ENCODE data around the gene ZBTB40. TPM values are rescaled to one million over a fixed set of nuclear protein-coding genes. Genes with fewer than 3 reads are reported as not detected.

The ZBTB40 gene
- total and polyA plus RNA-seq, 2 of the 13 experiments (the other 11 are each of a cell fraction or from before 2014, with no cell fraction given) = 8.8 to 16.5 TPM

DNA sequence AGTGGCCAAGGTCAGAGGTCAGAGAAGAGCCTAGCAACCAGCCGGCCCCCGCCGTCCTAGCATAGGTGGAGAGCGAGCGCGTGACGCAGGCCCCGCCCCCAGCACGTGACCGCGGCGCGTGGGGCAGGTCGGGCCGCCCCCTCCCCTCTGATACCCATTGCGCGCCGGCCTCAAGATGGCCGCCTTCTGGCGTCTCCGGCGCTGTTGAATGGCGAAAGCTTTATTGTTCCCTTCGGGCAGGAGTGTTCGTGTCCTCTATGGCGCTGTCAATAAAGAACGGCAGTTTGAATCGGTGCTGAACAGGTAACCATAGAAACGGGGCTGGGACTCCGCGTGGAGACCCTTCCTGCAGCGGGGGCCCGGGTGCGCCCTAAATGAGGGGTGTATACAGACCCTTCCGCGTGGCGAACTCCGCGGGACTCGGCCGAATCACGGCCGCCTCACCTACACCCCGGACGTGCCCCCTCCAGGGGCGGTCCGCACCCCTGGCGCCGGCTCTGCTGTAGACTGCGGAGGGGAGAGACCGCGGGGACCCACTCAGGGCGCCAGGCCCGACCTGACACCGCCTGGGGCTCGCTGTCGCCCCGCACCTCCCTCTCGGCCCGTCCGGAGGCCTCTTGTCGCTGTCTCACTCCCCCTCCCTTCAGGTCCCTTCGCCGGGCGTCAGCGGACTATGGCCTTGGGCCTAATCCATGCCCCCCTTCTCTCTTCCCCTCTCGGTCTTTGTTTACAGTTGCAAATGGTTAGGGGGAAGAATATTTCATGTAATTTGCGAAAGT lies at the start of gene ZBTB40 (continued):
- TF ChIP-seq, protein P1, sequence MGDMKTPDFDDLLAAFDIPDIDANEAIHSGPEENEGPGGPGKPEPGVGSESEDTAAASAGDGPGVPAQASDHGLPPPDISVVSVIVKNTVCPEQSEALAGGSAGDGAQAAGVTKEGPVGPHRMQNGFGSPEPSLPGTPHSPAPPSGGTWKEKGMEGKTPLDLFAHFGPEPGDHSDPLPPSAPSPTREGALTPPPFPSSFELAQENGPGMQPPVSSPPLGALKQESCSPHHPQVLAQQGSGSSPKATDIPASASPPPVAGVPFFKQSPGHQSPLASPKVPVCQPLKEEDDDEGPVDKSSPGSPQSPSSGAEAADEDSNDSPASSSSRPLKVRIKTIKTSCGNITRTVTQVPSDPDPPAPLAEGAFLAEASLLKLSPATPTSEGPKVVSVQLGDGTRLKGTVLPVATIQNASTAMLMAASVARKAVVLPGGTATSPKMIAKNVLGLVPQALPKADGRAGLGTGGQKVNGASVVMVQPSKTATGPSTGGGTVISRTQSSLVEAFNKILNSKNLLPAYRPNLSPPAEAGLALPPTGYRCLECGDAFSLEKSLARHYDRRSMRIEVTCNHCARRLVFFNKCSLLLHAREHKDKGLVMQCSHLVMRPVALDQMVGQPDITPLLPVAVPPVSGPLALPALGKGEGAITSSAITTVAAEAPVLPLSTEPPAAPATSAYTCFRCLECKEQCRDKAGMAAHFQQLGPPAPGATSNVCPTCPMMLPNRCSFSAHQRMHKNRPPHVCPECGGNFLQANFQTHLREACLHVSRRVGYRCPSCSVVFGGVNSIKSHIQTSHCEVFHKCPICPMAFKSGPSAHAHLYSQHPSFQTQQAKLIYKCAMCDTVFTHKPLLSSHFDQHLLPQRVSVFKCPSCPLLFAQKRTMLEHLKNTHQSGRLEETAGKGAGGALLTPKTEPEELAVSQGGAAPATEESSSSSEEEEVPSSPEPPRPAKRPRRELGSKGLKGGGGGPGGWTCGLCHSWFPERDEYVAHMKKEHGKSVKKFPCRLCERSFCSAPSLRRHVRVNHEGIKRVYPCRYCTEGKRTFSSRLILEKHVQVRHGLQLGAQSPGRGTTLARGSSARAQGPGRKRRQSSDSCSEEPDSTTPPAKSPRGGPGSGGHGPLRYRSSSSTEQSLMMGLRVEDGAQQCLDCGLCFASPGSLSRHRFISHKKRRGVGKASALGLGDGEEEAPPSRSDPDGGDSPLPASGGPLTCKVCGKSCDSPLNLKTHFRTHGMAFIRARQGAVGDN (CRISPR knock-in tag; IDR thresholded peaks at IDR 0.05) = peak; percentile 84
- TF ChIP-seq, protein P2, sequence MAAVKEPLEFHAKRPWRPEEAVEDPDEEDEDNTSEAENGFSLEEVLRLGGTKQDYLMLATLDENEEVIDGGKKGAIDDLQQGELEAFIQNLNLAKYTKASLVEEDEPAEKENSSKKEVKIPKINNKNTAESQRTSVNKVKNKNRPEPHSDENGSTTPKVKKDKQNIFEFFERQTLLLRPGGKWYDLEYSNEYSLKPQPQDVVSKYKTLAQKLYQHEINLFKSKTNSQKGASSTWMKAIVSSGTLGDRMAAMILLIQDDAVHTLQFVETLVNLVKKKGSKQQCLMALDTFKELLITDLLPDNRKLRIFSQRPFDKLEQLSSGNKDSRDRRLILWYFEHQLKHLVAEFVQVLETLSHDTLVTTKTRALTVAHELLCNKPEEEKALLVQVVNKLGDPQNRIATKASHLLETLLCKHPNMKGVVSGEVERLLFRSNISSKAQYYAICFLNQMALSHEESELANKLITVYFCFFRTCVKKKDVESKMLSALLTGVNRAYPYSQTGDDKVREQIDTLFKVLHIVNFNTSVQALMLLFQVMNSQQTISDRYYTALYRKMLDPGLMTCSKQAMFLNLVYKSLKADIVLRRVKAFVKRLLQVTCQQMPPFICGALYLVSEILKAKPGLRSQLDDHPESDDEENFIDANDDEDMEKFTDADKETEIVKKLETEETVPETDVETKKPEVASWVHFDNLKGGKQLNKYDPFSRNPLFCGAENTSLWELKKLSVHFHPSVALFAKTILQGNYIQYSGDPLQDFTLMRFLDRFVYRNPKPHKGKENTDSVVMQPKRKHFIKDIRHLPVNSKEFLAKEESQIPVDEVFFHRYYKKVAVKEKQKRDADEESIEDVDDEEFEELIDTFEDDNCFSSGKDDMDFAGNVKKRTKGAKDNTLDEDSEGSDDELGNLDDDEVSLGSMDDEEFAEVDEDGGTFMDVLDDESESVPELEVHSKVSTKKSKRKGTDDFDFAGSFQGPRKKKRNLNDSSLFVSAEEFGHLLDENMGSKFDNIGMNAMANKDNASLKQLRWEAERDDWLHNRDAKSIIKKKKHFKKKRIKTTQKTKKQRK (IDR thresholded peaks at IDR 0.05; ENCODE audit: low read length) = no peak
- TF ChIP-seq BCL6 (CRISPR knock-in tag; IDR thresholded peaks at IDR 0.05) = peak; percentile 71
- TF ChIP-seq NFYB (CRISPR knock-in tag; IDR thresholded peaks at IDR 0.05) = peak; percentile 83
- TF ChIP-seq CC2D1A (CRISPR knock-in tag; IDR thresholded peaks at IDR 0.05) = no peak
- peak; percentile 47 to 62 for TF ChIP-seq POLR2A (IDR thresholded peaks at IDR 0.05; ENCODE audit: insufficient read depth in 1 of 2, low read depth in 2 of 2, low read length in 2 of 2)
- TF ChIP-seq, protein P3, sequence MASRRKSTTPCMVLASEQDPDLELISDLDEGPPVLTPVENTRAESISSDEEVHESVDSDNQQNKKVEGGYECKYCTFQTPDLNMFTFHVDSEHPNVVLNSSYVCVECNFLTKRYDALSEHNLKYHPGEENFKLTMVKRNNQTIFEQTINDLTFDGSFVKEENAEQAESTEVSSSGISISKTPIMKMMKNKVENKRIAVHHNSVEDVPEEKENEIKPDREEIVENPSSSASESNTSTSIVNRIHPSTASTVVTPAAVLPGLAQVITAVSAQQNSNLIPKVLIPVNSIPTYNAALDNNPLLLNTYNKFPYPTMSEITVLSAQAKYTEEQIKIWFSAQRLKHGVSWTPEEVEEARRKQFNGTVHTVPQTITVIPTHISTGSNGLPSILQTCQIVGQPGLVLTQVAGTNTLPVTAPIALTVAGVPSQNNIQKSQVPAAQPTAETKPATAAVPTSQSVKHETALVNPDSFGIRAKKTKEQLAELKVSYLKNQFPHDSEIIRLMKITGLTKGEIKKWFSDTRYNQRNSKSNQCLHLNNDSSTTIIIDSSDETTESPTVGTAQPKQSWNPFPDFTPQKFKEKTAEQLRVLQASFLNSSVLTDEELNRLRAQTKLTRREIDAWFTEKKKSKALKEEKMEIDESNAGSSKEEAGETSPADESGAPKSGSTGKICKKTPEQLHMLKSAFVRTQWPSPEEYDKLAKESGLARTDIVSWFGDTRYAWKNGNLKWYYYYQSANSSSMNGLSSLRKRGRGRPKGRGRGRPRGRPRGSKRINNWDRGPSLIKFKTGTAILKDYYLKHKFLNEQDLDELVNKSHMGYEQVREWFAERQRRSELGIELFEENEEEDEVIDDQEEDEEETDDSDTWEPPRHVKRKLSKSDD (CRISPR knock-in tag; IDR thresholded peaks at IDR 0.05; ENCODE audit: low read depth) = peak; percentile 97
- 0 out of 2 replicates have a peak, but pooled peaks have one; percentile 90 for TF ChIP-seq ZFP82 (CRISPR knock-in tag; IDR thresholded peaks at IDR 0.05; ENCODE audit: borderline replicate concordance)
- TF ChIP-seq, protein P4, sequence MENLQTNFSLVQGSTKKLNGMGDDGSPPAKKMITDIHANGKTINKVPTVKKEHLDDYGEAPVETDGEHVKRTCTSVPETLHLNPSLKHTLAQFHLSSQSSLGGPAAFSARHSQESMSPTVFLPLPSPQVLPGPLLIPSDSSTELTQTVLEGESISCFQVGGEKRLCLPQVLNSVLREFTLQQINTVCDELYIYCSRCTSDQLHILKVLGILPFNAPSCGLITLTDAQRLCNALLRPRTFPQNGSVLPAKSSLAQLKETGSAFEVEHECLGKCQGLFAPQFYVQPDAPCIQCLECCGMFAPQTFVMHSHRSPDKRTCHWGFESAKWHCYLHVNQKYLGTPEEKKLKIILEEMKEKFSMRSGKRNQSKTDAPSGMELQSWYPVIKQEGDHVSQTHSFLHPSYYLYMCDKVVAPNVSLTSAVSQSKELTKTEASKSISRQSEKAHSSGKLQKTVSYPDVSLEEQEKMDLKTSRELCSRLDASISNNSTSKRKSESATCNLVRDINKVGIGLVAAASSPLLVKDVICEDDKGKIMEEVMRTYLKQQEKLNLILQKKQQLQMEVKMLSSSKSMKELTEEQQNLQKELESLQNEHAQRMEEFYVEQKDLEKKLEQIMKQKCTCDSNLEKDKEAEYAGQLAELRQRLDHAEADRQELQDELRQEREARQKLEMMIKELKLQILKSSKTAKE (CRISPR knock-in tag; IDR thresholded peaks at IDR 0.05; ENCODE audit: borderline replicate concordance) = no peak
- TF ChIP-seq PLRG1 (conservative IDR thresholded peaks at IDR 0.05) = no peak
- TF ChIP-seq SPEN (CRISPR knock-in tag; IDR thresholded peaks at IDR 0.05; ENCODE audit: low read depth) = peak; percentile 85
- peak; percentile 49; the same call in 1 of the 2 replicates for TF ChIP-seq KDM4B (CRISPR knock-in tag; IDR thresholded peaks at IDR 0.05)
- TF ChIP-seq PCBP2 (optimal IDR thresholded peaks at IDR 0.05; ENCODE audit: low read depth, low read length, poor library complexity, severe bottlenecking) = no peak
- no peak; the same call in 1 of the 2 replicates for TF ChIP-seq KLF15 (CRISPR knock-in tag; IDR thresholded peaks at IDR 0.05; ENCODE audit: borderline replicate concordance)
- TF ChIP-seq, protein P5, sequence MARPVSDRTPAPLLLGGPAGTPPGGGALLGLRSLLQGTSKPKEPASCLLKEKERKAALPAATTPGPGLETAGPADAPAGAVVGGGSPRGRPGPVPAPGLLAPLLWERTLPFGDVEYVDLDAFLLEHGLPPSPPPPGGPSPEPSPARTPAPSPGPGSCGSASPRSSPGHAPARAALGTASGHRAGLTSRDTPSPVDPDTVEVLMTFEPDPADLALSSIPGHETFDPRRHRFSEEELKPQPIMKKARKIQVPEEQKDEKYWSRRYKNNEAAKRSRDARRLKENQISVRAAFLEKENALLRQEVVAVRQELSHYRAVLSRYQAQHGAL (CRISPR knock-in tag; IDR thresholded peaks at IDR 0.05; ENCODE audit: not compliant biosample characterization) = no peak

Measured in HepG2 (cell line).